GM19397 (cell line): ENCODE results near the gene IGSF11.

ENCODE experiments used
- ATAC-seq: cut with Tn5 transposase; IDR thresholded peaks from one replicate; pipeline ENCODE4 v1.9.1; 2021; ENCODE audit warnings: mild to moderate bottlenecking, moderate library complexity; ENCODE audit not compliant: unreplicated experiment

The IGSF11 gene

DNA sequence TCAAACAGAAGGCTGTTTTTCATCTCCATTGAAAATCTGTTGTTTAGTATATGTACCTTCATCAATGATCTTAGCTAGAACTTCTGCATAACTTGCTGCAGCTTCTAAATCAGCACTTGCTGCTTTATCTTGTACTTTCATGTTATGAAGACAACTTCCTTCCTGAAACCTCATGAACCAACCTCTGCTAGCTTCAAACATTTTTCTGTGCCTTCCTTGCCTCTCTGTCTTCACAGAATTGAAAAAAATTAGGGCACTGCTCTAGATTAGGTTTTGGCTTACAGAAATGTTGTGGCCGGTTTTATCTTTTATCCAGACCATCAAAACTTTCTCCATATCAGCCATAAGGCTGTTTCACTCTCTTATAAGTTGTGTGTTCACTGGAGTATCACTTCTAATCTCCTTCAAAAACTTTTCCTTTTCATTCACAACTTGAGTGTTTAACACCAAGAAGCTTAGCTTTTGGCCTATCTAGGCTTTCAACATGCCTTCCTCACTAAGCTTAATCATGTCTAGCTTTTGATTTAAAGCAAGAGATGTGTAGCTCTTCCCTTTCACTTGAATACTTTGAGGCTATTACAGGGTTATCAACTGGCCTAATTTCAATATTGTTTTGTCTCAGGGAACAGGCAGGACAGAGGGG lies 78.6 kb downstream of the IGSF11 start:
- no peak for ATAC-seq

DNA sequence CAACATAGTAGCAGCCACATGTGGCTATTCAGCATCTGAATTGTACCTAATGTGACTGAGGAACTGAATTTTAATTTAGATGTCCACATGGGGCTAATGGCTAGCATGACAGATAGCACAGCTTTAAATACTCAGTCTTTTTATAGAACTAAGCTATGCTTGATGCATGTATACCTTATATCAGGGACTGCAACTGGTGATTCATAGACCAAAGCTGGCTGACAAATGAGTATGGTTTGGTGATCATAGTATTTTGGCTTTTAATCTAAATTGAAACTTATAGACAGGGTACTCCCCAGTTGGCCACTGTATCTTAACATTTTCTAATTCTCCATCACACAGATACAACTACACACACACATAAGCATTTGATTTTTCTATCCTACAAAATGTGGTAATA lies 83.6 kb downstream of the IGSF11 start:
- no peak for ATAC-seq

DNA sequence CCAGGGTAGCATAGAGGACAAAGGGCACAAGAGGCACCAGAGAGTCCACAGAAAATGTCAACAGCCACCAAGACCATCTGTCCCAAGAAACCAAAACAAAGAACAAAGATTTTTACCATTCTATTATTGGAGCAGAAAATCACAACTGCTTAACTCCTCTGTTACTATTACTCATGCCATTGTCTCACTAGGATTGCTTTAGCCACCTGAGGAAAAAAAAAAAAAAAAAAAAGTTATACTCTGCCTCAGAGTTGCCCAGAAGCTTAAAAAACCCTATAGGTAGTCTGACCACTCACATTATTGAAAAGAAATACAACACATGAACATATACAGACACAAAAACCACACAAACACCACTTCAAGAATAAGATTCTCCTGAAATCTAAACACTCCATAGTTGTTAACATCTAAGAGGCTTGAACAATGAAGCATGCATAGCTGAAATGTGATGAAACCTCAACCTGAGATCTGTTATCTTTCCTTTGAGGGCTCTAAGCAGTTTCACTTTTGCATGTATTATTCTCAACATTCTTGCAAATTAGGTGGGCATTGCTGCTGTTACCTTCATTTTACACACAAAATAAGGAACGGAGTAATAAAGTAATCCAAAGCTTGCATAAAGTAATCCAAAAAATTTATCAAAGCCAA lies 85.4 kb downstream of the IGSF11 start:
- no peak for ATAC-seq

DNA sequence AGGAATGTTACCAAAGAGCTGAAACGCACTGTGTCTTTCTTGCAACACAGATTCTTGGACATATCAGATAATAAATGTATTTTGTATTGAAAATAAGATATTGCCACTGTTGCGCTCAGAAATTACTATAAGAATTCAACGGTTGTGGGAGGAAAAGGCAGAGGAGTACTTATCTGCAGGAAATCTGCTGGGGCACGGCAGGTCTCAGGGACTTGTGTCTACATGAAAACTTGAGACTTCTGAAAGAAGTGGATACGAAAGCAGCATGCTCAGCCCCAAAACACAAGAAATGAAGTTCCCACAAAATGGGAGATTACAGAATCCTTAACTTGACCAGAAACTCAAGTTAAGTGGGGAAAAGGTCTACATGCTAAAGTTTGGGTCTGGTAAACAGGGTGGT lies 86.5 kb downstream of the IGSF11 start:
- no peak for ATAC-seq

DNA sequence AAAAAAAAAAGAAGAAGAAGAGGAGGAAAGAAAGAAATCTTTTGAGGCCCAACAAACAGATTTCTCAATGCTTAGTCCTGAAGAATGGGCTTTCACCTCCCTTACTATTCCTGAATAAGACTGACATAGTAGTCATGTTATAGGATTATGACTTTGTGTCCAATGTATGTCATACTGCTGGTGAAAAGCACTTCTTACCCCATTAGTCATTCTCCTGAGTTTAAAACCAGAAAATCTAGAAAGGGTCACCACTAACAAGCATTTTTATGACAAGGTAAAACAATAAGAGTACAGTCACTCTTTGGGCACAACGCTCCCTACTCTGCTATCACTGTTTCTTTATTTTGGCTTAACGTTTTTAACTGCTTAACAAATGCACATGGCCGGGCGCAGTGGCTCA lies 88.2 kb downstream of the IGSF11 start:
- ATAC-seq: no peak

DNA sequence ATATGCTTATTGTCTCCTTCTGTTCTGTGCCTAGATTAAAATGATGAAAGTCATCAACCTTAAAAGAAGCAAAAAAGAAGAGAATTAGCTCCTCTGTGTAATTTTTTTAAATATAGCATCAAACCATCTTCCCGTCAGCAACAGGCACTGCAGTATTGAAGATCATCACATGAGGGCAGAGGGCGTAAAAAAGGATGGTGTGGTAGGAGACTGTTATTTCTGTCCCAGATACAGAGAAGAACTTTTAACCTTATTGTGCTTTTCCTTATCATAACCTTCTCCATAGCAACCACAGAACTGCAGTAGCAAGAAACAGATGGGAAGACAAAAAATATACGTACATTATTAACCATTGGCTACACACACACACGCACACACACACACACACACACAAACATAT lies 88.8 kb downstream of the IGSF11 start:
- ATAC-seq: no peak

DNA sequence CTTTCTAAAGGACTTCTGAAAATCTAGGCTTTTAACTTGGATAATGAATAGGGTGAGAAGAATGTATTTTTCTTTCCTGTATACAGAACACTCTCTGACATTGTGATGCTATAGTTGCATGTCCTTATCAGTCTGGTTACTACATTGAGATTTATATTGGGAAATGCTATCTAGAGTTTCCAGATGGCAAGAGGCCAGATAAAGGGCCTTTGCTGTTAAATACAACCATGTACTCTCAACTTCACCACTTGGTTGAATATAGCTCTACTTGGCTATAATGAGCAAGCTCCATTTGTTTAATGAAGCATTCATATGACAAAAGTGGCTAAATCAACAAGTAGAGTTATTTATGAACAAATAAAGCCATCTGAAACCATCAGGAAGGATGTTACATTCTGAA lies 91.0 kb downstream of the IGSF11 start:
- no peak for ATAC-seq

DNA sequence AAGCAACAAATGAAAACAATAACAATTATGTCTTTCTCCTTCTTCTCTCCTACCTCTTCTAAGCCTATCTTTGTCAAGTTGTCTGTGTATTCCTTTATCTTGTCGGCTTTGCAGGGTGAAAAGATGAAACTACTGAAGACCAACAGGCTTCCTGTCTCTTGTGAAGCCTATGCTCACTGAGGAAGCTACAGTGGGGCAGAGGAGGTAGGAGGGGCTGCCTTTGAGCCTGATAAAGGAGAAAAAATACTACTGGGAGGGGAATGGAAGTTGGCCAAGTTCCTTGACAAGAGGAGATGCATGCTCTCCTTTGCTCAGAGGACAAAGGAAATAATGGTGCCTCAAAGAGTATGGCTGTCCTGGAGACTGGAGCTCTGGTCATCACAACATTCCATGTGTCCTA lies 92.0 kb downstream of the IGSF11 start:
- ATAC-seq: no peak

DNA sequence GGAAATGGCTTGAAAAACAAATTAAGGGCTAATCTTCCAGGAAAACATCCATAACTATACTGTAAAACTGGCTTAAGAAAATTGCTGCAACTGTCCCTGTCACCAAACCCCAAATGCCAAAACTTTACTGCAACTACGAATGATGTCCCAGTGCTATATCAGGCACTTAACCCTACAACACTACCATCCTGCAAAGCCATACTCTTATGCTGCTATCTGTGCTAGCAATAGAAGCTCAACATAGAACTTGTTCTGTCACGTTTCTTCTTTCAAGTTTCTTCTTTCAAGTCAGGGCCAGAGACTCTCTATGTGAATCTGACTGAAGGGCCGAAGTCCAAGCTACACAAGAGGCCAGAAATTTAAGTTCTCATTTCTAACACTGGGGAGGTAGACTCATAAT lies 92.5 kb downstream of the IGSF11 start:
- no peak for ATAC-seq

DNA sequence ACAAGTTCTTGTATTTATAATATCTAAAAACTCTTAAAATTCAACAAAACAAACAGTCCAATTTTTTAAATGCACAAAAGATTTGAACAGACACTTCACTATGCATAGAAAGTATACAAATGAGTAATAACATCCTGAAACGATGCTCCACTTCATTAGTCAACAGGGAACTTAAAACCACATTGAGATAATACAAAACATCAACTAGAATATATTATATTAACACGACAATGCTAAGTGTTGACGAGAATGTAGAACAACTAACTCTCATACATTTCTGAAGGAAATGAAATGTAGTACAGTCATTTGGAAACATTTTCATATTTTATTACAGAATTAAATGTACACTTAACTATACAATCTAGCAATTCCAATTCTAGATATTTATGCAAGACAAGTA lies 93.4 kb downstream of the IGSF11 start:
- no peak for ATAC-seq

DNA sequence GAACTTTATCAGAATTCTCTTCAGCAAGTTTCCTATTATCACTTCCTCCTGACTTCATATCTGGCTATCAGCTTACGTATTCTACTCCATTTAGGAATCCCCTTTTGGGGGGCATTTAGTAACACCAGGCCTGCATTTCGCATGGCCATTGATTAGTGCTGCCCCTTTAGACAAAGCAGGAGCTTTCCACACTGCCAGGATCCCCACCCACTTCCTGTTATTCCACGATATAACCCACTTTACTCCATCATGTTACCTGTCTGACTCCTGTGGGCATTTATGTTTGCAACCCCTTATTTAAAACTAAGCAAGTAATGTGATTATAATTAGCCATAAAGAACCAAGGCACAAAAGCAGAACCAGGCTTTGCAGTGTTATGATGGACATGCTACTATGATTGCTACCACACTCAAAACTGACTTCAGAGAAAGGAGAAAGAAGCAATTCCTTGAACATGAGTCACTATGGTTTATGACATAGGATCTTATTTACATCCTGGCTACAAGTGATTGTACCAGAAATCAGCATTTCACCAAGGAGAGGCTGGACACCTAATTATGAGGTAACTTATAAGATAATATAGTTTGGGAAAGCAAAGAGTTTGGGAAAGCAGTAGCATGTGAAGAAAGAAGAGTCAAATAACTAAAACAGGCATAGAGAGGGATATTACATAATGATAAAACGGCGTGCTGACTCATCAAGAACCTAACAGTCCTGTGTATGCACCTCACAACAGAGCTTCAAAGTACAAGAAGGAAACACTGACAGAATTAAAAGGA lies 96.3 kb downstream of the IGSF11 start:
- ATAC-seq: no peak

DNA sequence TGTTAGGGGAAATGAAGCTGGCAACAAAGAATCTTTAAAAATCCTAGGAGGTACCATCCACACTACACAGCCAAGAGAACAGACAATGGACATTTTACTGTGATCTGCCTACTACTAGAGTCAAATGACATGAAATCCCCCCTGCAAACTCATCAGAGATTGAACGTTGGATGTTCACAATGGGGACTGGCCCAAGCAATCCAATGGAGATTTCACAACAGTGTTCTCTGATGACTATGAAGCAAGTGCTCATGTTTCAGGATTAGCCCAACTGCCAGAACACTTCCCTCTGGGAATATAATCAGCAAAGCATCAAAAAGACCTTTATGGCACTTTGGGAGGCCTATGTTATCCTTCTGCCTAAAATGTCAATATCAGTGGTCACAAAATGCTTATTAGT lies 97.8 kb downstream of the IGSF11 start:
- ATAC-seq: no peak

DNA sequence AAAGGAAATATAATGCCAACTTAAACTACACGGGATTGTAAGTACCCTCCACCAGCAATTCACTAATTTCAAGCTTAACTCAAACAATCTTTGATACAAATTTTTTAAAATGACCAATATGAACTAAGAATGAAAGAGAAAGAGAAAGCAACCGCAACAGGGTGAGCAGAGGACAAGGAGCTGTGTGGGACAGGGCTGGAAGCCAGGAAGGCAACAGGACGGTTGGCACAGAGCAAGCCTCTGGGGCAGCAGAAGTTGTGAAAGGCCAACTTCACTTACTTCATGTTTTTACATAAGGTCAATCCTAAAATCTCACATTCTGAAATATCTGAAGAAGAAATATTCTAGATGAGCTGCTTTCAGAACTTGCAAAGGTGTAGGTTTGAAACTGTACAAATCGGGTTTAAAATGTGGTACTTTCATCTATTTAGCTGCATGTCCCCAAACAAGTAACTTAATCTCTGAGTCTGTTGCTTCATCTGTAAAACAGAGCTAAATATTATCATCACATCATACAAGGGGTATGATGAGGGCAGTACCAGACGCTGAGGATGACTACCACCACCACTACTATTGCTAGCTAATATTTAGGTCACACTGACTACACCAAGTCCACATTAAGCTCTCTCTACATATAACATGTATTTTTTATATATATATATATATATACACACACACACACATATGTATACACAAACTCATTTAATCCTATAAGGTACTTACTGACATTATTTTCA lies 101.7 kb downstream of the IGSF11 start:
- no peak for ATAC-seq

DNA sequence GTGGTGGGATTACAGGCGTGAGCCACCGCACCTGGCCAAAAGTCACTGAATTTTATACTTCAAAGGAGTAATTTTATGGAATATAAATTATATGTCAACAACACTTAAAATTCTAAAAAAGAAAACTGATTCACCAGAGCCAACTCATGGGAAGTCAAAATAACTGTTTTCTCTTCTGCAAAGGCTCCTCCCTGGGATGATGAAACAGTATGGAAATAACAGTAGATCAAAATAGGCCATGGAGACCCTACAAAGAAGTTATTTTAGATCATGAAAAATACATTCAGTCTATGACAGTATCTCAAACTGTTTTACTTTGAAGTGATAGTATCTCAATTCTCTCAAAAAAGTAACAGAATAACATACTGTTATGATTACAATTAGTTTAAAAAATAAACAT lies 102.7 kb downstream of the IGSF11 start:
- ATAC-seq: no peak

DNA sequence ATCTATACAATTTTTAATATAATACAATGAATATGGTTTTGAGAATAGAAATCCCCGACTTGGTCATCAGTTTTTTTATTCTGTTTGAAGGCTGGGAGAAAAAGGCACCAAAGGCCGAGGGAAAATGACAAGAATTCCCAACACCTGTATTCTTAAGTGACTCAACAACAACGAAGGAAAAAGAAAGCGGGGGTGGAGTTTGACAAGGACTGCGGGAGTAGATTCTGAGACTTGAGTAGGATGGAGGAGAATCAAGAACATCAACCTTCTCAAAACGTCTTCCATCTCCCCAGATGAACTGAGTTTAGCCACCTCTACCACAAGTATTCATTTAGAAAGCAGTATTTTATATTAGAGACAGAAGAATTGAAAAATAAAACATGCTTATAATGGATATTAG lies 107.2 kb downstream of the IGSF11 start:
- ATAC-seq: no peak

DNA sequence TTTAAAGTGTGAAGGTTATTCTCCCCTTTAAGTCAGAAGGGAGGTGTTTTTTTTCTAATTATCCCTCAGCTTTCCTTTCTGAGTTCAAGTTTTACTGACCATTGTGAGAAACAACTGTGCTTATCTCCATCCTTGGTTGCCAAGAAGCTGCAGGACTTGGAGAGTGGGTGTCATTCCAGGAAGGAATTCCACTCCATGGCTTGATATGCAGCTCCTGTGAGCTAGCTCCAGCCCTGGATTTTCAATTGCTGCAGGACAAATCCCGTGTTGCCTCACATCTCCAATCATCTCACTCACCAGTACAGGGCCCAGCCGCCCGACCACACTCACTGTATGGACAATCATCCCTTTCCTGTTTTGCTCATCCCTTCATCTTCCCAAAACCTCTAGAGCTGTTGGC lies 122.5 kb downstream of the IGSF11 start:
- no peak for ATAC-seq

DNA sequence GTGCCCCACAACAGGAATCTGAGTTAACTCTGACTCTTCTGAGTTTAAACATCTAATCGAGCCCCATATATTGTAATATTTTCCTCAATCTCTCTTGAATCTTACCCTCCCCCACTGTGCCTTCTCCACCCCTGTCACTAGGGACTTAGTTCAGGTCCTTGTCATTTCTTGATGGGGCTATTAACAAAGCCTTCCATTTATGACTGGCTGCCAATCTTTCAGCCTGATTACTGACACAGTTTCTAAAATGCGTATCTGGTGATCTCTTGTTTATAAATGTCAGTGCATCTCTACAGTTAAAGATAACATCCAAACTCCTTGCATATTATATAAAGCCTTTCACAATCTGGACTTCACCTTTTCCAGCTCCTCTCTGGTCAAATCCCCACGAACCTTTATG lies 124.3 kb downstream of the IGSF11 start:
- no peak for ATAC-seq

DNA sequence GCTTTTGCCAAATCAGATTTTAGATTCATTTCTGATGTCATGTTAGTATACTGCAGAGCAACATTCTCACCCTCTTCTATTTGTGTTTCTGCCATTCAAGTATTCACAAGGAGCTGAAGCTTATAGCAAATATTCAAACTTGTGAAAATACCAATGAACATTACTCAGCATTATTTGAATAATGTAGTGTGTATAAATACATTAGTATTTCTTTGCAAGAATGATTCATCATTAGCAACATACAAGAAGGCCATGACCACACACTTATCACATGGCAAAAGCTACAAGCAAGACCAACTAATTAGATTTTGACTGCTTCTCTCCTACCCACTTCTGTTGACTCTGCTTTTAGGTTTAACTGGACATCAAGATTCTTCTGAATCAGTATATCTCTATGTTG lies 124.9 kb downstream of the IGSF11 start:
- ATAC-seq: no peak

DNA sequence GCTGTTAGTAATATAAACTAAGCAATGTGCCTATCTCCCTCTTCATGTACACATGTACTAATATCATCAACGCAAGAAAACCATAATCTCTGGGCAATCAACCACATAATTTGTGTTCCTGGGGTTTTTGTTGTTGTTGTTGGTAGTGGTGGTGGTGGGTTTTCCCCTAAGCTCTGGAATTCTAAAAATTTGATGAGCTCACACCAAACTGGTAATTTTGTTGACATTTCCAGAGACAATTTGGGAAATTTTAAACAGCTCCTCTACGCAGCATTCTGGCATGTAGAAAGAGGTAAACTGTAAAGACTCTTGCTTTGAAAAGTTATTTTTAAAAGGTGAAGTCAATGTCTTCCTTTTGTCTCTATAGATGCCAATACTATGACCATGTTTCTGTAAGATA lies 126.7 kb downstream of the IGSF11 start:
- no peak for ATAC-seq

DNA sequence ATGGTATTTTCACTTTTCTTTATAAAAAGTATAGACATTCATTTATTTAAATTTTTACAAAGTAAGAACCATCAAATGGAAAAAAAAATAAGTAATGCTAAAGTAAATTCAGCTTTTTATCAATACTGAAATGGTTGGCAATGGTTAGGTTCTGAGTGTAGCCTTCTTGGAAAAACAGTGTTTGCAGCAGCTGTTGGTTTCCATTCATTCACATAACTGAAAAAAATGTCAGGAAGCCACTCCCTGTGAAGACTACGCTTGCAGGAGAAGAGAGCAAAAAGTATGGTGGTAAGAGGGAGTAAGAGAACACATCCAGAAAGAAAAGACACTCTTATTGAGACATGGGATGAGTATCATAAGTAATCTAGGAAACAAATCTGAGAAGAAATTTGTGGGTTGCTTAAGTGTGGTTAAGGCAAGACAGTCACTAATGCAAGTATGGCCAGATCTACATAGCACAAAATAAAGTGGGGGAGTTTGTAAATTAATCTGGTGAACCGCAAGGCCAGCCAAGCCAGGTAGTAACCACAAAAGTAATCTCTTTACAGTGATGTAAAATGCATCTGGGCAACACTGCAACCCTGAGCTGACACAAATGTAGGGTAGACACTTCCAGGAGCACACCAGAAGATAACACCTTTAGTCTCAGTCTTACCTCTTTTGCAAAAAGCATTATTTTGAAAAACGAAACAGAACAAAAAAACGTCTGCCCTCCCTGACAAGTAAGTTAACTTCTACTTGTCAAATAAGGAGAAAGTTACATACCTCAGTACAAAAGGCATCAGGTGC lies 133.7 kb downstream of the IGSF11 start:
- ATAC-seq: no peak

DNA sequence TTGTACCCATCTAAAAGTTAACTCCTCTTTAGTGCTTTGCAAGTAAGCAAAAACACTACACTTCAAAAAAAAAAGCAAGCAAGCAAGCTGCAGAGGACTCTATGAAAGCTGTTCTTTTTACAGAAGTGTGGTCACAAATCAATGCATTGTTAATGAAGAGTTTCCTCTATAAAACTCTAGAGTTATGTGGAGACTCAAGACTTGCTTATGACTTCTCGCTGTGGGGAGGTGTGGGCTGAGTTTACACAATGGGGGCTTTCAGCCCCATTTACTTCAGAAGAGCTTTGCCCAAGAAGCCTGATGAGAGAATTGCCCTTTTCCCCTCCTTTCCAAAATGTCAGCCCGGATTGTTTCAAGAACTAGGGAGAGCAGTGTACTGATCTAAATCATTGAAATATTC lies 144.4 kb downstream of the IGSF11 start:
- ATAC-seq: no peak
